HUES64 (cell line): ENCODE data around the gene C11orf42.

Experiments
- H3K27ac ChIP-seq: 2 replicates; pipeline ENCODE4 v1.7.0; 2013; ENCODE audit warnings: low read depth, low read length, inconsistent platforms
- H3K27me3 ChIP-seq: 2 replicates; pipeline ENCODE4 v1.6.1; 2013; ENCODE audit warnings: mild to moderate bottlenecking, low read length; ENCODE audit not compliant: insufficient read depth
- H3K36me3 ChIP-seq: 2 replicates; pipeline ENCODE4 v1.6.1; 2013; ENCODE audit warnings: mild to moderate bottlenecking, low read length; ENCODE audit not compliant: insufficient read depth
- H3K4me1 ChIP-seq: 2 replicates; pipeline ENCODE4 v1.6.1; 2013; ENCODE audit warnings: mild to moderate bottlenecking, low read length, moderate library complexity; ENCODE audit not compliant: insufficient read depth
- H3K4me3 ChIP-seq: 2 replicates; pipeline ENCODE4 v1.5.1; 2013; ENCODE audit warnings: mild to moderate bottlenecking, low read length, moderate library complexity
- H3K9ac ChIP-seq: 2 replicates; pipeline ENCODE4 v1.6.1; 2013; ENCODE audit warnings: mild to moderate bottlenecking, low read depth, low read length
- H3K9me3 ChIP-seq: 2 replicates; pipeline ENCODE4 v1.6.1; 2013; ENCODE audit warnings: low read depth, low read length; ENCODE audit not compliant: insufficient read depth
- WGBS: fragments of 150-250, 120-280 bp; methylation state at CpG from one replicate; pipeline ENCODE4 v1.1.7; 2013; ENCODE audit warnings: missing lambda C conversion rate; 5-methylcytosine and 5-hydroxymethylcytosine counted together

C11orf42 gene

GRCh38 chr11:6258571-6259081, 53.3 kb downstream of the C11orf42 start:
- no peaks in the 10 kb centered on the region for H3K36me3 ChIP-seq
- H3K9me3 ChIP-seq, result no peaks in the 10 kb centered on the region
- 12% methylated on average over 16 of the region's 16 CpGs for WGBS
- H3K4me1 ChIP-seq, result peaks cover 12% of the 10 kb centered on the region
- peaks cover 88% of the 10 kb centered on the region for H3K27me3 ChIP-seq
- H3K9ac ChIP-seq, result no peak overlapping the region
- peak overlapping the region; percentile 55 for H3K4me3 ChIP-seq
- no peak overlapping the region for H3K27ac ChIP-seq

GRCh38 chr11:6260207-6260726, 54.9 kb downstream of the C11orf42 start:
- Histone ChIP-seq H3K4me1 (peaks cover 12% of the 10 kb centered on the region), H3K36me3 (no peaks in the 10 kb centered on the region), H3K27ac (no peak overlapping the region), H3K9ac (no peak overlapping the region; the same call in 1 of the 2 replicates), H3K27me3 (peaks cover 86% of the 10 kb centered on the region), H3K4me3 (peak overlapping the region; percentile 55), H3K9me3 (no peaks in the 10 kb centered on the region)
- WGBS, result 55% methylated on average over 5 of the region's 5 CpGs
